Fibroblast of skin of abdomen (primary cell): ENCODE results near the gene MYO1H. TPM values are rescaled to one million over a fixed set of nuclear protein-coding genes. Genes with fewer than 3 reads are reported as not detected.
"Not testable (repeated sequence)": the region's sequence is repeated elsewhere in the genome, so short reads cannot be mapped to it uniquely, and the experiment has no call there.

Source experiments
- DNase-seq: peaks from one replicate; pipeline ENCODE4 v3.0.0-alpha.2; 2013
- polyA plus RNA-seq, 2 experiments: library from polyadenylated mRNA; unstranded; fragments of 120-200 nt; gene quantifications; one replicate each; pipeline ENCODE4 v1.2.1, GENCODE V29; 2013; ENCODE audit not compliant: insufficient read length in 2 of 2

The MYO1H gene
- 0.21 TPM for polyA plus RNA-seq (2013, experiment 1 of 2; ENCODE audit: insufficient read length)
- polyA plus RNA-seq (2013, experiment 2 of 2; ENCODE audit: insufficient read length): 0.51 TPM

GRCh38 chr12:109347589-109347988 lies at the start of gene MYO1H:
TSS of gene MYO1H (plus strand) at chr12:109347900. CDS start at chr12:109347961, 61 bp downstream.
- DNase-seq: no peak

GRCh38 chr12:109299849-109300248 lies 47.9 kb upstream of the MYO1H start:
- no peak for DNase-seq

GRCh38 chr12:109301643-109302168 lies 46.0 kb upstream of the MYO1H start:
- DNase-seq: no peak

GRCh38 chr12:109302358-109302757 lies 45.3 kb upstream of the MYO1H start:
- no peak for DNase-seq

GRCh38 chr12:109302770-109303169 lies 44.9 kb upstream of the MYO1H start:
- no peak for DNase-seq

GRCh38 chr12:109304485-109304884 lies 43.2 kb upstream of the MYO1H start:
- no peak for DNase-seq

- no peak for DNase-seq
Measured at GRCh38 chr12:109305547-109305946, 42.2 kb upstream of the MYO1H start.

- no peak for DNase-seq
Measured at GRCh38 chr12:109307051-109307450, 40.6 kb upstream of the MYO1H start.

GRCh38 chr12:109308534-109309380 lies 38.9 kb upstream of the MYO1H start, which contains the start of gene FOXN4:
TSS of gene FOXN4 (minus strand) at chr12:109309284. CDS start at chr12:109308321, 963 bp downstream.
- no peak for DNase-seq

- DNase-seq: no peak
Measured at GRCh38 chr12:109309381-109310246, 38.1 kb upstream of the MYO1H start.

GRCh38 chr12:109310247-109311125 lies 37.2 kb upstream of the MYO1H start:
- DNase-seq: no peak

- DNase-seq: not testable (repeated sequence)
Measured at GRCh38 chr12:109321294-109321693, 26.4 kb upstream of the MYO1H start.

GRCh38 chr12:109329003-109329402 lies 18.7 kb upstream of the MYO1H start:
- DNase-seq: no peak

GRCh38 chr12:109329686-109330085 lies 18.0 kb upstream of the MYO1H start:
- no peak for DNase-seq

- DNase-seq: no peak
Measured at GRCh38 chr12:109330282-109331230, 17.1 kb upstream of the MYO1H start.

GRCh38 chr12:109331301-109331952 lies 16.3 kb upstream of the MYO1H start:
- no peak for DNase-seq

GRCh38 chr12:109334887-109335286 lies 12.8 kb upstream of the MYO1H start:
- DNase-seq: no peak

- no peak for DNase-seq
Measured at GRCh38 chr12:109336593-109336992, 11.1 kb upstream of the MYO1H start.

GRCh38 chr12:109343677-109344076 lies 4.0 kb upstream of the MYO1H start:
- no peak for DNase-seq

GRCh38 chr12:109345428-109345827 lies 2.3 kb upstream of the MYO1H start:
- DNase-seq: no peak
